H1 (cell line): Measurements from ENCODE around the gene HIPK2. TPM values are rescaled to one million over a fixed set of nuclear protein-coding genes. Genes with fewer than 3 reads are reported as not detected.
A peak's percentile ranks its signal among the peaks of the same experiment; 100 is the strongest.

Experiments used
- CTCF ChIA-PET: fragments of 300-600 bp; sonication (Branson Sonifier 250); formaldehyde crosslinking; loops from one replicate; lab custom pipeline; 2021; ENCODE audit not compliant: partially characterized antibody; lab: Charles Lee
- POLR2A ChIA-PET: fragments of 300-600 bp; sonication (Branson Sonifier 250); formaldehyde crosslinking; loops from one replicate; lab custom pipeline; 2021; ENCODE audit warnings: inconsistent platforms; ENCODE audit not compliant: partially characterized antibody; lab: Charles Lee
- DNase-seq, 2 experiments: peaks; one replicate each; pipeline versions ENCODE4 v3.0.0 to v3.0.0-alpha.2; 2010 to 2022; ENCODE audit warnings: low spot score in 2 of 2, low read depth in 1 of 2, mixed read lengths in 1 of 2
- FAIRE-seq: peaks from 2 replicates; lab custom pipeline; 2011; peaks lifted over from hg19 to GRCh38; lab: Jason Lieb, UNC
- H2AFZ ChIP-seq: 2 replicates; pipeline ENCODE4 v1.8.1; 2012; ENCODE audit warnings: low read length, inconsistent platforms
- H2AK5ac ChIP-seq: 2 replicates; pipeline ENCODE4 v1.6.1; 2013; ENCODE audit warnings: low read depth, low read length
- H2BK120ac ChIP-seq: replicated peaks from 2 replicates; pipeline ENCODE3; 2013; ENCODE audit warnings: low read depth, low read length, inconsistent platforms
- H2BK12ac ChIP-seq: 2 replicates; pipeline ENCODE4 v1.6.1; 2013; ENCODE audit warnings: low read depth, low read length
- H2BK15ac ChIP-seq: 2 replicates; pipeline ENCODE4 v1.6.1; 2013; ENCODE audit warnings: low read length
- H2BK20ac ChIP-seq: 2 replicates; pipeline ENCODE4 v1.6.1; 2013; ENCODE audit warnings: low read length
- H2BK5ac ChIP-seq: 2 replicates; pipeline ENCODE4 v1.6.1; 2013; ENCODE audit warnings: low read depth, low read length
- H3K14ac ChIP-seq: 2 replicates; pipeline ENCODE4 v1.6.1; 2013; ENCODE audit warnings: inconsistent platforms; ENCODE audit not compliant: insufficient read length
- H3K18ac ChIP-seq: 2 replicates; pipeline ENCODE4 v1.6.1; 2013; ENCODE audit warnings: low read length; ENCODE audit errors: extremely low read depth
- H3K23ac ChIP-seq: 2 replicates; pipeline ENCODE4 v1.6.1; 2013; ENCODE audit warnings: inconsistent platforms; ENCODE audit not compliant: insufficient read length
- H3K23me2 ChIP-seq: 2 replicates; pipeline ENCODE4 v1.6.1; 2013; ENCODE audit warnings: low read depth, low read length
- H3K27ac ChIP-seq: 2 replicates; pipeline ENCODE4 v1.6.1; 2011; ENCODE audit warnings: low read depth, low read length, inconsistent platforms
- H3K27me3 ChIP-seq, 4 experiments: replicated peaks in 1 of 4; 1 replicate in 1 of 4; 2 replicates in 3 of 4; pipeline versions ENCODE4 v1.6.1 to v1.8.1; 2011 to 2013; ENCODE audit warnings: low read length in 3 of 4, mild to moderate bottlenecking in 3 of 4, inconsistent platforms in 2 of 4, mixed read lengths in 2 of 4, moderate library complexity in 1 of 4; ENCODE audit not compliant: control insufficient read depth in 3 of 4, insufficient read depth in 3 of 4; ENCODE audit errors: extremely low read depth in 1 of 4
- H3K36me3 ChIP-seq, 4 experiments: 2 replicates each; pipeline versions ENCODE4 v1.6.1 to v1.8.1; 2011 to 2013; ENCODE audit warnings: mild to moderate bottlenecking in 4 of 4, low read length in 3 of 4, moderate library complexity in 2 of 4, control low read depth in 1 of 4, inconsistent platforms in 1 of 4; ENCODE audit not compliant: insufficient read depth in 4 of 4, control insufficient read depth in 2 of 4
- H3K4ac ChIP-seq: replicated peaks from 2 replicates; pipeline ENCODE3; 2013; ENCODE audit warnings: low read length, low read depth, mixed read lengths, inconsistent platforms; ENCODE audit not compliant: insufficient read length
- H3K4me1 ChIP-seq, 4 experiments: replicated peaks in 1 of 4; 1 replicate in 1 of 4; 2 replicates in 3 of 4; pipeline versions ENCODE4 v1.6.1 to v1.8.1; 2011 to 2013; ENCODE audit warnings: low read length in 3 of 4, inconsistent platforms in 2 of 4, mixed read lengths in 1 of 4; ENCODE audit not compliant: insufficient read depth in 4 of 4, control insufficient read depth in 3 of 4
- H3K4me2 ChIP-seq, 2 experiments: 2 replicates each; pipeline versions ENCODE4 v1.6.1 to v1.8.1; 2011 to 2013; ENCODE audit warnings: low read depth in 2 of 2, low read length in 2 of 2, control low read depth in 1 of 2, inconsistent platforms in 1 of 2, mild to moderate bottlenecking in 1 of 2; ENCODE audit not compliant: insufficient read depth in 1 of 2
- H3K4me3 ChIP-seq, 4 experiments: fragments of 200-600, 300-600 bp in 1 of 4; sonication (generic), shearing (Covaris generic), sonication (Bioruptor Twin) in 1 of 4; 2 replicates each; pipeline versions ENCODE4 v1.5.1 to v1.8.1; 2011 to 2016; ENCODE audit warnings: low read length in 4 of 4, low read depth in 3 of 4, control low read depth in 2 of 4, inconsistent platforms in 2 of 4, mild to moderate bottlenecking in 2 of 4, mixed read lengths in 1 of 4, moderate library complexity in 1 of 4; ENCODE audit not compliant: insufficient read depth in 2 of 4; ENCODE audit errors: extremely low read depth in 1 of 4
- H3K56ac ChIP-seq: replicated peaks from 2 replicates; pipeline ENCODE3; 2013; ENCODE audit warnings: low read depth, mild to moderate bottlenecking, mixed read lengths, low read length, inconsistent platforms; ENCODE audit not compliant: insufficient read length
- H3K79me1 ChIP-seq: 2 replicates; pipeline ENCODE4 v1.6.1; 2013; ENCODE audit warnings: low read depth, low read length, control low read depth
- H3K79me2 ChIP-seq, 2 experiments: 2 replicates each; pipeline versions ENCODE4 v1.6.1 to v1.8.1; 2012 to 2013; ENCODE audit warnings: low read length in 2 of 2, mild to moderate bottlenecking in 2 of 2, inconsistent platforms in 1 of 2; ENCODE audit not compliant: insufficient read depth in 2 of 2, control insufficient read depth in 1 of 2
- H3K9ac ChIP-seq, 4 experiments: replicated peaks in 1 of 4; 1 replicate in 1 of 4; 2 replicates in 3 of 4; pipeline versions ENCODE4 v1.6.1 to v1.8.1; 2011 to 2013; ENCODE audit warnings: low read depth in 3 of 4, low read length in 3 of 4, control low read depth in 2 of 4, mild to moderate bottlenecking in 2 of 4, moderate library complexity in 2 of 4, inconsistent platforms in 1 of 4; ENCODE audit errors: extremely low read depth in 1 of 4
- H3K9me3 ChIP-seq, 2 experiments: 2 replicates each; pipeline versions ENCODE4 v1.6.1 to v1.8.1; 2012 to 2013; ENCODE audit warnings: mild to moderate bottlenecking in 2 of 2, moderate library complexity in 2 of 2, control low read depth in 1 of 2, inconsistent platforms in 1 of 2, low read depth in 1 of 2, low read length in 1 of 2, mixed read lengths in 1 of 2; ENCODE audit not compliant: insufficient read depth in 2 of 2
- H4K20me1 ChIP-seq, 2 experiments: replicated peaks in 1 of 2; 2 replicates each; pipeline versions ENCODE3 to v1.8.1; 2011 to 2013; ENCODE audit warnings: inconsistent platforms in 2 of 2, low read length in 2 of 2, mild to moderate bottlenecking in 1 of 2; ENCODE audit not compliant: insufficient read depth in 2 of 2, control insufficient read depth in 1 of 2
- H4K5ac ChIP-seq: 2 replicates; pipeline ENCODE4 v1.6.1; 2013; ENCODE audit warnings: low read length, low read depth, mixed read lengths, inconsistent platforms; ENCODE audit not compliant: insufficient read length
- H4K8ac ChIP-seq: 2 replicates; pipeline ENCODE4 v1.8.0; 2013; ENCODE audit warnings: mild to moderate bottlenecking, moderate library complexity, low read length, inconsistent platforms; ENCODE audit not compliant: insufficient read depth; ENCODE audit errors: extremely low read depth
- H4K91ac ChIP-seq: replicated peaks from 2 replicates; pipeline ENCODE3; 2013; ENCODE audit warnings: low read length, mixed read lengths, inconsistent platforms; ENCODE audit not compliant: insufficient read length
- CHD2 ChIP-seq: IDR thresholded peaks from 2 replicates; pipeline ENCODE4 v1.6.1; 2012; ENCODE audit warnings: low read length, improper control_type of control experiment
- EGR1 ChIP-seq: IDR thresholded peaks from 2 replicates; pipeline ENCODE4 v1.6.1; 2011; ENCODE audit warnings: low read depth, low read length, borderline replicate concordance
- EP300 ChIP-seq, 2 experiments: IDR thresholded peaks; 1 replicate in 1 of 2; 2 replicates in 1 of 2; pipeline ENCODE4 v1.6.1; 2011 to 2012; ENCODE audit warnings: low read depth in 2 of 2, low read length in 2 of 2, mild to moderate bottlenecking in 2 of 2, borderline replicate concordance in 1 of 2, inconsistent platforms in 1 of 2, moderate library complexity in 1 of 2
- KDM1A ChIP-seq: fragments of 200-600, 300-600 bp; sonication (generic); IDR thresholded peaks from 2 replicates; pipeline ENCODE4 v1.7.1; 2016; ENCODE audit warnings: mild to moderate bottlenecking, low read length, borderline replicate concordance
- KDM4A ChIP-seq: IDR thresholded peaks from one replicate; pipeline ENCODE4 v1.7.1; 2012; ENCODE audit warnings: low read depth, mild to moderate bottlenecking, moderate library complexity, low read length, inconsistent platforms; ENCODE audit not compliant: severe bottlenecking
- RFX5 ChIP-seq: IDR thresholded peaks from 2 replicates; pipeline ENCODE4 v1.6.1; 2011; ENCODE audit warnings: low read depth, low read length, improper control_type of control experiment, borderline replicate concordance
- SAP30 ChIP-seq: fragments of 300-600 bp; sonication (generic); IDR thresholded peaks from 2 replicates; pipeline ENCODE4 v1.7.1; 2012; ENCODE audit warnings: low read length, moderate library complexity, mild to moderate bottlenecking, inconsistent platforms; ENCODE audit not compliant: insufficient read depth, insufficient replicate concordance
- SIN3A ChIP-seq, 2 experiments: IDR thresholded peaks in 1 of 2; conservative IDR thresholded peaks in 1 of 2; 2 replicates each; pipeline ENCODE4 v1.6.1; 2011 to 2012; ENCODE audit warnings: low read length in 2 of 2, improper control_type of control experiment in 1 of 2, low read depth in 1 of 2, mild to moderate bottlenecking in 1 of 2
- WGBS, 2 experiments: shearing (Covaris generic) in 1 of 2; methylation state at CpG; one replicate each; pipeline versions ENCODE4 v1.1.6 to v1.1.7; 2013 to 2015; ENCODE audit warnings: low lambda C conversion rate in 2 of 2, mixed read lengths in 2 of 2, inconsistent platforms in 1 of 2, low coverage in 1 of 2, missing lambda C conversion rate in 1 of 2; ENCODE audit not compliant: insufficient replicate concordance in 2 of 2, insufficient coverage in 1 of 2, insufficient read length in 1 of 2; ENCODE audit errors: extremely low coverage in 1 of 2, missing lambda C conversion rate in 1 of 2; 5-methylcytosine and 5-hydroxymethylcytosine counted together
- polyA plus RNA-seq, 7 experiments: library from polyadenylated mRNA; depleted of rRNA in 3 of 7; stranded (reverse) in 5 of 7; unstranded in 2 of 7; fragments of >200 nt in 5 of 7; fragments of 200-250 nt in 2 of 7; gene quantifications; 1 replicate in 5 of 7; 2 replicates in 1 of 7; 4 replicates in 1 of 7; pipeline versions ENCODE4 v1.2.1 to v1.2.3, GENCODE V29; 2011 to 2013; ENCODE audit warnings: missing spikeins in 2 of 7, mixed read lengths in 2 of 7
- total RNA-seq: library from RNA; stranded (reverse); fragmentation: NEBNext Ultra II Directional; extraction: Animal tissue kit (Norgen Biotek cat#: 25700); gene quantifications from 2 replicates; pipeline ENCODE4 v1.2.1, GENCODE V29; 2021
- TF ChIP-seq, protein P1 (sequence below): IDR thresholded peaks from 2 replicates; pipeline ENCODE4 v1.6.1; 2012; ENCODE audit warnings: low read length, inconsistent platforms
- TF ChIP-seq, protein P2 (sequence below): IDR thresholded peaks from 2 replicates; pipeline ENCODE4 v1.6.1; 2012; ENCODE audit warnings: inconsistent platforms

Gene HIPK2
- total and polyA plus RNA-seq, 2 of the 8 experiments (the other 6 are each of a cell fraction or from before 2014, with no cell fraction given) = 8.3 to 24.3 TPM

DNA sequence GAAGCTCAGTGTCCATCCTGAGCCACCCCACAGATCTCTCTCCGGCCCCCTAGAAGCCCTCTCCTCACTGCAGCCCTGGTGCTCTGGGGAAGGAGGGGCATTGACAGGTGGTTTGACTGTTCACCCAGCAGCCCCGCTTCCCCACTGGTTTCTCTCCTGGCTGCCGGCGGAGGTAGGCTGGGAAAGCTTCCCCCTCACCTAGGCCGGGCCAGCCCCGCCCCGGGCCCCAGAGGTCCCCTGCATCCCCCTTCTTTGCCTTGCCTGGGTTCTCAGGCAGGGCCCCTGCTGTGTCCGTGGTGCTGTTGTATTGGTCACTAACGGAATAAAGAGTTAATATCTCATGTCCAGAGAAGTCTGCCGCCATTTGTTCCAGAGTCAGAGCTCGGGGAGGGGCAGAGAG, 233.2 kb downstream of the HIPK2 start:
- Histone ChIP-seq H3K36me3 (no peaks in the 10 kb centered on the region), H3K9ac (no peak overlapping the region), H3K4me3 (no peak overlapping the region), H3K4me1 (peaks cover 0 to 10% (median 5%) of the 10 kb centered on the region in 4 experiments; a peak in 5 of 7 replicates), H2BK120ac (no peak overlapping the region), H3K4ac (no peak overlapping the region), H3K23me2 (no peaks in the 10 kb centered on the region), H3K79me2 (no peaks in the 10 kb centered on the region), H3K23ac (no peak overlapping the region), H2BK20ac (no peak overlapping the region), H2AFZ (no peak overlapping the region; the same call in 1 of the 2 replicates), H3K79me1 (no peaks in the 10 kb centered on the region), H4K20me1 (no peaks in the 10 kb centered on the region), H3K9me3 (no peaks in the 10 kb centered on the region), H4K91ac (no peak overlapping the region), H3K18ac (no peak overlapping the region; the same call in 1 of the 2 replicates), H2BK5ac (no peak overlapping the region), H3K4me2 (no peak overlapping the region), H2AK5ac (peak overlapping the region; percentile 93; the same call in 1 of the 2 replicates), H2BK15ac (peak overlapping the region; percentile 92; the same call in 1 of the 2 replicates), H3K27me3 (no peaks in the 10 kb centered on the region), H4K5ac (no peak overlapping the region), H3K27ac (no peak overlapping the region; the same call in 1 of the 2 replicates), H3K14ac (no peak overlapping the region), H2BK12ac (no peak overlapping the region), H4K8ac (peak overlapping the region; percentile 71; the same call in 1 of the 2 replicates), H3K56ac (no peak overlapping the region)
- 80% methylated on average over 3 of the region's 11 CpGs; no CpG with 5 or more reads in 1 of the 2 experiments for WGBS, 2 experiments
- no peak for FAIRE-seq
- DNase-seq = no peak
- POLR2A ChIA-PET = interaction anchor here (1.2 kb wide), 1 partner anchor 54 kb away, joined by 3 read pairs; no protein-coding TSS in a partner anchor
- CTCF ChIA-PET = interaction anchor here (0.6 to 7.6 kb wide), 6 partner anchors 9 to 92 kb away, joined by 3 to 50 read pairs (median 13); no protein-coding TSS in a partner anchor
- TF ChIP-seq, protein P1, sequence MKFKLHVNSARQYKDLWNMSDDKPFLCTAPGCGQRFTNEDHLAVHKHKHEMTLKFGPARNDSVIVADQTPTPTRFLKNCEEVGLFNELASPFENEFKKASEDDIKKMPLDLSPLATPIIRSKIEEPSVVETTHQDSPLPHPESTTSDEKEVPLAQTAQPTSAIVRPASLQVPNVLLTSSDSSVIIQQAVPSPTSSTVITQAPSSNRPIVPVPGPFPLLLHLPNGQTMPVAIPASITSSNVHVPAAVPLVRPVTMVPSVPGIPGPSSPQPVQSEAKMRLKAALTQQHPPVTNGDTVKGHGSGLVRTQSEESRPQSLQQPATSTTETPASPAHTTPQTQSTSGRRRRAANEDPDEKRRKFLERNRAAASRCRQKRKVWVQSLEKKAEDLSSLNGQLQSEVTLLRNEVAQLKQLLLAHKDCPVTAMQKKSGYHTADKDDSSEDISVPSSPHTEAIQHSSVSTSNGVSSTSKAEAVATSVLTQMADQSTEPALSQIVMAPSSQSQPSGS = no peak
- TF ChIP-seq SAP30 (no peak), RFX5 (no peak), SIN3A (conservative IDR thresholded peaks at IDR 0.05 in 1 of 2, IDR thresholded peaks at IDR 0.05 in 1 of 2; ENCODE audit: low read depth in 1 of 2, low read length in 2 of 2) (no peak), KDM4A (no peak), KDM1A (no peak), EGR1 (no peak), EP300 (IDR thresholded peaks at IDR 0.05; ENCODE audit: borderline replicate concordance in 1 of 2, low read depth in 2 of 2, low read length in 2 of 2) (no peak), CHD2 (no peak)
- TF ChIP-seq, protein P2, sequence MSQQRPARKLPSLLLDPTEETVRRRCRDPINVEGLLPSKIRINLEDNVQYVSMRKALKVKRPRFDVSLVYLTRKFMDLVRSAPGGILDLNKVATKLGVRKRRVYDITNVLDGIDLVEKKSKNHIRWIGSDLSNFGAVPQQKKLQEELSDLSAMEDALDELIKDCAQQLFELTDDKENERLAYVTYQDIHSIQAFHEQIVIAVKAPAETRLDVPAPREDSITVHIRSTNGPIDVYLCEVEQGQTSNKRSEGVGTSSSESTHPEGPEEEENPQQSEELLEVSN = no peak
